ENCODE results near the gene TECPR1. TPM values are rescaled to one million over a fixed set of nuclear protein-coding genes. Genes with fewer than 3 reads are reported as not detected.

The TECPR1 gene
- total RNA-seq, 1 donor from 2014 or later: 39.9 TPM

DNA sequence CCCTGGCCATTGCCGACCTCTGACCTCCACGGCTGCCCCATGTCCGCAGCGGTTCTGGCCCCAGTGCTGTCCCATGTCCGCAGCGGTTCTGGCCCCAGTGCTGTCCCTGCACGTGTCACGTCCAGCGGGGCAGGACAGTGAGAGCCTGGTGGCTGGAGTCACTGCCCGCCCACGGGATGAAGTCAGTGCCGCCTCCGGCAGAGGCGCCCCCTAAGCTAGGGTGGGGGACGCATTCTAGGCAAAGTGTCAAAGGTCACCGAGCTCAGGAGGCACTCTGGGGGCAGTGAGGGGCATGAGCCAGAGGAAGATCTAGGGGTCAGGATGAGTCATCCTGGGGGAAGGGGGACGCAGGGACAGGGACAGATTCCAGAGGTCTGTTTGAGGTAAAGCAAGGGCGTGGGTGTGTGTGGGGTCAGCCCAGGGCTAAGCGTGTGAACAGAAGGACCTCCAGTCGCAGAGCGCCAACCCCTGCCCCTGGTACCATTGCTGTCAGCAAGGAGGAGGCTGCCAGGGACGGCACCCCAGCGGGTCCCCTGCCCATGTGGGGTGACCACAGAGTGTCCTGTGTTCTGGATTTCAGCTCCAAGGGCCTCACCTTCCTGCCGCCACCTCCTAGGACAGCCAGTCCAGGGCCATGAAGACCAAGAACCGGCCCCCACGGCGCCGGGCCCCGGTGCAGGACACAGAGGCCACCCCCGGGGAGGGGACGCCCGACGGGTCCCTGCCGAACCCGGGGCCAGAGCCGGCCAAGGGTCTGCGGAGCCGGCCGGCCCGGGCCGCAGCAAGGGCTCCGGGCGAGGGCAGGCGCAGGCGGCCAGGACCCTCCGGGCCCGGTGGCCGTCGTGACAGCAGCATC lies 40.1 kb downstream of the TECPR1 start:
- Mint-ChIP-seq H3K4me3 (peak overlapping the region; percentile 69), H3K27ac (no peak overlapping the region), H3K4me1 (ENCODE audit: unreplicated experiment) (peaks cover 4% of the 10 kb centered on the region), H3K27me3 (no peaks in the 10 kb centered on the region), H3K9me3 (no peaks in the 10 kb centered on the region), H3K36me3 (no peaks in the 10 kb centered on the region)
- DNase-seq (ENCODE audit: extremely low spot score, unreplicated experiment): no peak
- TF ChIP-seq, protein P1, sequence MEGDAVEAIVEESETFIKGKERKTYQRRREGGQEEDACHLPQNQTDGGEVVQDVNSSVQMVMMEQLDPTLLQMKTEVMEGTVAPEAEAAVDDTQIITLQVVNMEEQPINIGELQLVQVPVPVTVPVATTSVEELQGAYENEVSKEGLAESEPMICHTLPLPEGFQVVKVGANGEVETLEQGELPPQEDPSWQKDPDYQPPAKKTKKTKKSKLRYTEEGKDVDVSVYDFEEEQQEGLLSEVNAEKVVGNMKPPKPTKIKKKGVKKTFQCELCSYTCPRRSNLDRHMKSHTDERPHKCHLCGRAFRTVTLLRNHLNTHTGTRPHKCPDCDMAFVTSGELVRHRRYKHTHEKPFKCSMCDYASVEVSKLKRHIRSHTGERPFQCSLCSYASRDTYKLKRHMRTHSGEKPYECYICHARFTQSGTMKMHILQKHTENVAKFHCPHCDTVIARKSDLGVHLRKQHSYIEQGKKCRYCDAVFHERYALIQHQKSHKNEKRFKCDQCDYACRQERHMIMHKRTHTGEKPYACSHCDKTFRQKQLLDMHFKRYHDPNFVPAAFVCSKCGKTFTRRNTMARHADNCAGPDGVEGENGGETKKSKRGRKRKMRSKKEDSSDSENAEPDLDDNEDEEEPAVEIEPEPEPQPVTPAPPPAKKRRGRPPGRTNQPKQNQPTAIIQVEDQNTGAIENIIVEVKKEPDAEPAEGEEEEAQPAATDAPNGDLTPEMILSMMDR (conservative IDR thresholded peaks at IDR 0.05): no peak

- Mint-ChIP-seq H3K27me3 (no peaks in the 10 kb centered on the region), H3K9me3 (no peaks in the 10 kb centered on the region), H3K4me3 (peak within 1 kb of the TSS; percentile 69), H3K4me1 (ENCODE audit: unreplicated experiment) (peaks cover 4% of the 10 kb centered on the region), H3K36me3 (no peaks in the 10 kb centered on the region), H3K27ac (no peak within 1 kb of the TSS)
- peak; percentile 71 for DNase-seq (ENCODE audit: extremely low spot score, unreplicated experiment)
- TF ChIP-seq, protein P1 (conservative IDR thresholded peaks at IDR 0.05): no peak
These were observed 40.8 kb downstream of the TECPR1 start, which contains the start of gene BHLHA15 for GRCh38 chr7:98211221-98211675. BHLHA15 (plus strand) TSS chr7:98211439; CDS start chr7:98212310, 871 bp downstream.

DNA sequence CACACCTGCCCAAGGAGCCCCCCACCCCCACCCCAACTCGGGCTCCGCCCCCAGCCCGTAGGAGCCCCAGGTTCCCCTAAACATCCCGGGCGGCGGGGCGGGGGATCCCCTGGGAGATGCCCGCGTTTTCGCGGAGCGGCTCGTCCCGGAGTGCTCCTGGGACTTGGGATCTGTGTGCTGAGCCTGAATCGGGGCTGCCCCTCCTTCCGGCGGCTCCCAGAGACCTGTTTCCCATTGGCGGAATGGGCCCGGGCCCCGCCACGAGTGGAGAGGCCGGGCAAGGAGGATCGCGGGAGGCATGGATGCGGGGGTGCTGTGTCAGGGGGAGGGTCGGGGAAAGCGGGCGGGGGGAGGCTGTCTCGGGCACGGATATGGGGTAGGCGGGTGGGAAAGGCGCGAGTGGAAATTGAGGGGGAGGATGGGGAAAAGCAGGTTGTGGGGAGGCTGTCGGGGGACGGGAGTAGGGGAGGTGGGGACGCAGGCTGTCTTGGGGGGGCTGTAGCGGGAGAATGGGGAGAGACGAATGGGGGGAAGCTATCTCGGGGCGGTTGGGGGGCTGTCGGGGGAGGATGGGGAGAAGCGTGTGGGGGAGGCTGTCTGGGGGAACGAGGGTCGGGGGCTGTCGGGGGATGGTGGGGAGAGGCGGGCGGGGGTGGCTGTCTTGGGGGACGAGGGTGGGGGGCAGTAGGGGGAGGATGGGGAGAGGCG lies 41.4 kb downstream of the TECPR1 start:
- TF ChIP-seq, protein P1 (conservative IDR thresholded peaks at IDR 0.05): no peak
- Mint-ChIP-seq H3K36me3 (peaks cover 4% of the 10 kb centered on the region), H3K4me3 (peak overlapping the region; percentile 66), H3K9me3 (no peaks in the 10 kb centered on the region), H3K4me1 (ENCODE audit: unreplicated experiment) (peaks cover 4% of the 10 kb centered on the region), H3K27me3 (no peaks in the 10 kb centered on the region), H3K27ac (no peak overlapping the region)
- peak; percentile 70 for DNase-seq (ENCODE audit: extremely low spot score, unreplicated experiment)

- Mint-ChIP-seq H3K27me3 (no peaks in the 10 kb centered on the region), H3K36me3 (peaks cover 4% of the 10 kb centered on the region), H3K9me3 (no peaks in the 10 kb centered on the region), H3K4me1 (ENCODE audit: unreplicated experiment) (no peaks in the 10 kb centered on the region), H3K27ac (no peak overlapping the region), H3K4me3 (peak overlapping the region; percentile 73)
- TF ChIP-seq, protein P1 (conservative IDR thresholded peaks at IDR 0.05): no peak
- peak; percentile 47 for DNase-seq (ENCODE audit: extremely low spot score, unreplicated experiment)
These were observed 42.7 kb downstream of the TECPR1 start for GRCh38 chr7:98209166-98209920.

Data from type B pancreatic cell (in vitro differentiated cells).